C1 segment of cervical spinal cord (tissue), 14 donors: ENCODE measurements around the gene SLC9A7.

Experiments used
- DNase-seq, 14 donors: peaks; one replicate each; lab custom pipeline; 2025; lab: John Stamatoyannopoulos, UW

Gene SLC9A7

GRCh38 chrX:46707274-46707965 is 51.5 kb downstream of the SLC9A7 start:
- no peak for DNase-seq

DNA sequence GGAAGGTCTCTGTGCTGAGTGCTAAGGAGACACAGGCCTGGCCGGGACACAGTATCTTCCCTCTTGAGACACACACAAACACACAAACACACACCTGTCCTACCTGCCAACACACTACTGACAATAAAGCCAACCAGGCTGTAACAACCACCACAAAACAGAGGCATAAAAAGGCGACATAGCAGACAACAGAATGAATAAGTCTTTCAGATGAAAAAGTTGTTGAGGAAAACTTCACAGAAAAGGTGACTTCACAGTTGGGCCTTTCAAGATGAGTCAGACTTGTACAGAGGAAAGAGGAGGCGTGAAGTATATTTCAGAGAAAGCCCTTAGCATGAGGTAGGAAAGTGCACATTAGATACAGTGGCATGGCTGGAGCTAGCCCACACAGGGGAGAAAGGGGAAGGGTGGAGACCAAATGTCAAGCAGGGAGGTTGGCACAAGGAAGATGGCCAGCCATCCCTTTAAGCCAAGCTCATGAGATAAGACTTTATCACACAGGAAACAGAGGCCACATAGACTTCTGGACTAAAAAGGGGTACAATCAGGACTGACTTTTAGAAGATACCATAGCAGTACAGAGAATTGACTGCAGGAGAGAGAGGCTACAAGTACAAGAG is 54.0 kb downstream of the SLC9A7 start:
- DNase-seq: no peak

- no peak for DNase-seq
Observed at GRCh38 chrX:46703980-46704379, 54.9 kb downstream of the SLC9A7 start.

GRCh38 chrX:46698691-46699090 is 60.2 kb downstream of the SLC9A7 start:
- no peak for DNase-seq

- no peak for DNase-seq
Observed at GRCh38 chrX:46695491-46695890, 63.4 kb downstream of the SLC9A7 start.

- DNase-seq: no peak
Observed at GRCh38 chrX:46694549-46694948, 64.4 kb downstream of the SLC9A7 start.

GRCh38 chrX:46693149-46693548 is 65.8 kb downstream of the SLC9A7 start:
- DNase-seq: no peak

- no peak for DNase-seq
Observed at GRCh38 chrX:46690818-46691217, 68.1 kb downstream of the SLC9A7 start.

GRCh38 chrX:46687619-46688018 is 71.3 kb downstream of the SLC9A7 start:
- DNase-seq: no peak

DNA sequence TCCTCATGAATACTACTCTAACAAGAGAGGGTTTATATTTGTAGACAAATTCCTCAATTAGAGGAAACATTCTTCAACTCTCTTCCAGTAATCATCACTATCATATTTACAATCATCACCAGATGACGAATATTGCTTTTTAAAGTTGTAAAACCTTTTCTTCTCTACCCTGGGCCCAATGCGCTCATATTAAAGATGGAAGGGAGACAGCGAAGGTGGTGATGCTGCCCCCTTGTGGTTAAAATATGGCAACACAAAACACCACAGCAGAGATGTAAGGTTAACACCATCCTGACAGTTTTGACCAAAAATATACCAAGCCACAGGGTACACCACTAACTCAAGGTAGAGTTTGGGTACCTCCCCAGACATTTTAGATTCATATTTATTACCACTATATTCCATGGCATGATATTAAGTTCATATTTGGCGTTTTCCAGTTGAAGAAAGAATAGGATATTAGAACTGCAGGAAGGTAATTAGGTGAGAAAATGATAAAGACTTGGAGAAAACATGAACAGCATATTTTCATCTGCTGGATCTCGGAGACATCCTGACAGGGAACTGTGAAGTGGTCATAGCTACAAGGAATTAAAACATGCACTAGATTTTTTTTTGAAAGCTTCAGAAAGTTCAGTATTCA is 72.8 kb downstream of the SLC9A7 start:
- peak in 1 of 14 donors; percentile 4 for DNase-seq

- DNase-seq: no peak
Observed at GRCh38 chrX:46683048-46683447, 75.9 kb downstream of the SLC9A7 start.

DNA sequence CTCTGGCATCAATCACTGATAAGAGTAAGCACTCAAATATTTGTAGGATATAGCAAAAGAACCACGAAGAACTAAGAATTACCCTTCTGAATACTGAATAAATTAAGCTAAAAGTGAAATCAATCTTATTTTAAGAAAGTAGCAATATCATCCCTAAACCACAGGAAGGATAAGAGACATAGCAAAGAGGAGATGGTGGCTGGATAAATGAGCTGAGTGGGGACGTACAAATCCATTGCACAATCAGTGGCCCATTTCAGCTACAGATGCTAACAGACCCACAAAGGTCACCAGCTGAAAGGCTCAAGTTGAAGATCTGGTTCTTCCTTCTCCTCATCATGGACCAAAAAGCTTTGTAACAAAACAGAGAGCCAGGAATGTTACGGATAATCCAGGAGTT is 77.1 kb downstream of the SLC9A7 start:
- DNase-seq: no peak

DNA sequence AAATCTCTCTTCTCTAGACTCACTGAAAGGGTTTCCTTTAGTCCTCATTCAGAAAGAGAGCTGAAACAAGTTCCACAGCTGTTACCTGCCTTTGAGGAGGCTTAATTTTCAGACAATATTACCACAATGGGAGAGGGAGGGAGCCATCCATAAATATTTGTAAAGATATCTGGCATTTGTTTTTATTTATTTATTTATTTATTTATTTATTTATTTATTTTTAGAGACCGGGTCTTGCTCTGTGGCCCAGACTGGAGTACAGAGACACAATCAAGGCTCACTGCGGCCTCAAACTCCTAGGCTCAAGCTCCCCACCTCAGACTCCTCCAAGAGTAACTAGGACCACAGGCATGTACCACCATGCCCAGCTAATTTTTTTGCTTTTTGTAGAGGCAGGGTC is 80.7 kb downstream of the SLC9A7 start:
- no peak for DNase-seq

GRCh38 chrX:46676399-46677356 is 82.2 kb downstream of the SLC9A7 start:
- no peak for DNase-seq

DNA sequence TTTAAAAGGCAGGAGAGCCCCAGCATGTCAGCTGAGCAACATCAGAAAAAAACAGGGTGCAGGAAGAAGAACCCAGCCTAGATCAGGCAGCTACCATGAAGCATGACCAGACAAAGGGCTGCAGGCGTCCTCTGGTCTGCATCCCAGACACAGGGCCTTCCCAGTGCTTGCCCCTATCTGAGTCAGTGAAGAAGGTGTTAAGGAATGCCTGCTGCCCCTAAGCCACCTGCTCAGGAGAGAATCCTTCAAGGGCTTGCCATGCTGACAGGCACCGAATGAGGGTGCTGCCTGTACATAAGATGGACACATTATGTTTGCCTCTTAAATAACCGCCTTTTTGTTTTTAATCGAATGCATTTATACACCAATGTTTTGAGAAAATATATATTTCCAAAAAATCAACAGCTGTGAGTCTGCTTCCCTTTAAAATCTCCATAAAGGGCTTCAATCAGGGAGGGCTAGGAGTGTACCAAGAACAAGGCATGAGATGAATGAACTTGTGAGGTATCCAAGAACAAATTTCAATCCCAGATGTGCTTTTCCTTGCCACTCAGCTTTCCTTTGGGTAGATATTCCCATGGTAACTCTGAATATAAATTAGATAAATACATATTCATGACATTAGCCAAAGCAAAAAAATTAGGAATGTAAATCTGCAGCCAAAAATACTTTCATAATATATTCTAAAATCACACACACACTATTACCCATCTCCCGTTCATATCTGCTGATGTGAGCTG is 85.1 kb downstream of the SLC9A7 start:
- DNase-seq: no peak

DNA sequence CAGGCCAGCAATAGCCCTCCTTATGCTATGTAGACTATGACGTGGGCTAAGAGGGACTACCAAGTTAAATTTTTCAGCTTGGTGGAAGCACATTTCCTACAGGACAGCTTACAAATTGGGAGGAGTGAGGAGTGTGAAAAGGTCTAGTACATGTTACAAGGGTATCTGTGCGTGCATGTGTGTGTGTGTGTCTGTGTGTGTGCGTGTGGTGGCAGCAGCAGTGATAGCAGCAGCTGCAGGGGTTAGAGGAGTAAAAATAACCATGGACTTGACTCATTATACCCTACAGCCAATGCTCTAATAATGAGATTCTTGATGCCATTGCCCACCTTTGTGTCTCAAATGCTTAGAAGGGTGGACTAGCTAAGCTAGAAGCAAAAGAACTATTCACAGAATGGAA is 88.6 kb downstream of the SLC9A7 start:
- DNase-seq: no peak

DNA sequence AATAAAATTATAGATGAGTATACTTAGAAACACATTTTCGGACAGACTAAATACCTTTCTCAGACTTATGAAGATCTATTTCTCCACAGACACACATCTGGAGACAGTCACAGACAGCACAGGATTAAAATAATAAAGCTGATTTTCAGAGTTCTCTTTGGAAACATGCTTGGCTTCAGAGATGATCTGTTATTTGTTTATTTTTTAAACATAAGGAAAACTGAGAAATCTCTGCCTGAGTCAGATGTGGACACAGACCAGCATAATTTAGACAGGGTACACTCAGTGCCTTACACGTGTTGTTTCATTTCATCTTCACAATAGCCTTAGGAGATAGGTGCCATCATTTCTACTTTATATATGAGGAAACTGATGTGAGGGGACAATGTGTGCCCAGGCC is 92.1 kb downstream of the SLC9A7 start:
- no peak for DNase-seq

- DNase-seq: no peak
Observed at GRCh38 chrX:46665232-46666152, 93.4 kb downstream of the SLC9A7 start.

DNA sequence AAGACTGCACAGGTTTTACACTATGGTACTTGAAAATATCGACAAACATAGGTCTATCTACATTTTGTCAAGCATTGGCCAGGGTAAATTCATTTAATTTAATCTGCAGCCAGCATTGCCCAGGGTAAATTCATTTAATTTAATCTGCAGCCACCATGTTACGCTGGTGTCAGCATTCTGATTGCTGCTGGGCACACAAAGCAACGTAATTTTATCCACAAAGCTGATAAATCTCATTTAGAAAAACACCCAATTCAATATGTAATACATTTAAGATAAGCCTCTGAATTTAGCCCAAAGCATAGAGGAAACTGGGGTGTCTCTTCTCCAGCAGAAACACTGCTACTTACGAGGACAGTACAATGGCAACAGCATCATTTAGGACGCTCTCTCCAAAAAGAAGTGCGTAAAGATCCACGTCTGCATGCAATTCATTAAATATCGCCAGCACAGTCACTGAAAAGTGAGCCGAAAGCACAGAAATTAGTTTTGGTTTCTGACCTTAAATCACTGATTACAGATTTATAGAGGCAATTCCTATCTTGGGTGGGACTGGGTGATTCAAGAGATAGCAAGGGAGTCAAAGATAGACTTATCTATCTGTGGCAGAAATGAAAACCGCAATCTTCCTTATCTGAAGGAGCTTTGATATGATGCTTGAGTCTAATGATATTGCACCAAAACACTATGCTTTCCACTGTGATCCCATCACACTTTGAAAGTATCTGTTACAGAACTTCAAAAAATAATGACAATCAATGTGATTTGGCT is 96.5 kb downstream of the SLC9A7 start:
- no peak for DNase-seq
